HEK293T (cell line): Measurements from ENCODE around the gene APOL3.

Experiments used
- BHLHE40 ChIP-seq: fragments of 450-650 bp; IDR thresholded peaks from 2 replicates; pipeline ENCODE4 v1.6.1; 2016; ENCODE audit warnings: mild to moderate bottlenecking, moderate library complexity, borderline replicate concordance
- CTBP1 ChIP-seq: fragments of 450-650 bp; IDR thresholded peaks from 2 replicates; pipeline ENCODE4 v1.6.1; 2016; ENCODE audit warnings: borderline replicate concordance
- FOXA1 ChIP-seq: fragments of 450-650 bp; IDR thresholded peaks from 2 replicates; pipeline ENCODE4 v1.6.1; 2016; ENCODE audit warnings: mild to moderate bottlenecking
- FOXK2 ChIP-seq: fragments of 450-650 bp; IDR thresholded peaks from 2 replicates; pipeline ENCODE4 v1.6.1; 2016; ENCODE audit warnings: mild to moderate bottlenecking
- FOXM1 ChIP-seq: fragments of 450-650 bp; IDR thresholded peaks from 2 replicates; pipeline ENCODE4 v1.6.1; 2017; ENCODE audit warnings: mild to moderate bottlenecking, borderline replicate concordance
- NFRKB ChIP-seq: fragments of 450-650 bp; IDR thresholded peaks from 2 replicates; pipeline ENCODE4 v1.6.1; 2016; ENCODE audit warnings: mild to moderate bottlenecking, moderate library complexity
- TF ChIP-seq, protein P1 (sequence below): fragments of 450-650 bp; IDR thresholded peaks from 2 replicates; pipeline ENCODE4 v1.6.1; 2016

DNA sequence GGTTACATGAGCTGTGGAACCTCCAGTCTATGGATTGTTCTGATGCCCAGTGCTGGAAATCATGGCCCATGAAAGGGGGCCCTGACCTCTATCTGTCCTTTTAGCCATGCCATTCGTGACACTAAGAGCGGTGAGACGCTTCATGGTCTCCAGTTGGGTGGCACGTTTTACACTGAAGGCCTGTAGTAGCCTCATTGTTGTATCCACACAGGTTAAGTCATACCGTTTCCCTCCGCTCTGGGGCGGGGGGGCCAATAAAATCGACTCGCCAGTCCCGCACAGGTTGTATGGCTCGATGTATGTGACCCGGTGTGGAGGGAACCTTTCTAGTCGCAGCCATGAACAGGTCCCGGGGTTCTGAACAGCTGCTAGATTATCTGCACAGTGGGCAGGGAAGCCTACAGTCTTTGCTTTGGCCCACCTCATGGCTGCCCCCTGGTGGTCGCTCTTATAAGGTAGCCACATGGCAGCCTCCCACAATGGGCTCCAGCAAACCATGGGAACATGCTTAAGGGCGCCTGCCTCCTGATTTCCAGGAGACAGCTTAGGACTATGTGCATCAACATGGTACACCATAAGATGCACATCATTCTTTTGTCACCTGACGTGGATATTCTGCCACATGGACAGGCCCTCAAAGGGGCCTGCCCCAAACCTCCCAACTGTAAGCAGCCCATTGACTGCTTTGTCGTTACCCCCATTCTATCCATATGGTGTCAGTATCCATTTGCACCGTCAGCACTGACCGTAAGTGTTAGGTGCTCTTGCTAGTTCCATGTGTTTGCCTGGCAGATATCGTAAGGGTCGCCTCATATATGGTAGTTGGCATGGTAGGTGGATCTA lies 19.7 kb upstream of the APOL3 start:
- TF ChIP-seq FOXM1 = no peak
- no peak for TF ChIP-seq FOXA1
- TF ChIP-seq FOXK2 = no peak
- TF ChIP-seq CTBP1 = no peak
- no peak for TF ChIP-seq NFRKB
- no peak for TF ChIP-seq BHLHE40
- TF ChIP-seq, protein P1, sequence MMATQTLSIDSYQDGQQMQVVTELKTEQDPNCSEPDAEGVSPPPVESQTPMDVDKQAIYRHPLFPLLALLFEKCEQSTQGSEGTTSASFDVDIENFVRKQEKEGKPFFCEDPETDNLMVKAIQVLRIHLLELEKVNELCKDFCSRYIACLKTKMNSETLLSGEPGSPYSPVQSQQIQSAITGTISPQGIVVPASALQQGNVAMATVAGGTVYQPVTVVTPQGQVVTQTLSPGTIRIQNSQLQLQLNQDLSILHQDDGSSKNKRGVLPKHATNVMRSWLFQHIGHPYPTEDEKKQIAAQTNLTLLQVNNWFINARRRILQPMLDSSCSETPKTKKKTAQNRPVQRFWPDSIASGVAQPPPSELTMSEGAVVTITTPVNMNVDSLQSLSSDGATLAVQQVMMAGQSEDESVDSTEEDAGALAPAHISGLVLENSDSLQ = no peak
